ENCODE data around the gene CDH22. TPM values are rescaled to one million over a fixed set of nuclear protein-coding genes. Genes with fewer than 3 reads are reported as not detected.

The CDH22 gene
- total RNA-seq, 1 donor from 2014 or later = 0.09 TPM

GRCh38 chr20:46157076-46157592 is 151.2 kb downstream of the CDH22 start:
- Mint-ChIP-seq H3K27ac (ENCODE audit: unreplicated experiment) (no peak overlapping the region), H3K27me3 (ENCODE audit: low read depth) (peaks cover 26% of the 10 kb centered on the region)

GRCh38 chr20:46156065-46156464 is 152.2 kb downstream of the CDH22 start:
- no peaks in the 10 kb centered on the region for H3K9me3 Mint-ChIP-seq
- no peaks in the 10 kb centered on the region for H3K36me3 Mint-ChIP-seq (ENCODE audit: low read depth)
- H3K4me1 Mint-ChIP-seq = no peaks in the 10 kb centered on the region
- DNase-seq (ENCODE audit: low read depth, low spot score) = no peak
- no peak for TF ChIP-seq CTCF (conservative IDR thresholded peaks at IDR 0.05)
- no peak overlapping the region for H3K27ac Mint-ChIP-seq (ENCODE audit: unreplicated experiment)
- H3K27me3 Mint-ChIP-seq (ENCODE audit: low read depth) = peaks cover 21% of the 10 kb centered on the region
- H3K4me3 Mint-ChIP-seq = no peak overlapping the region

More at GRCh38 chr20:46157076-46157592, 151.2 kb downstream of the CDH22 start:
- Mint-ChIP-seq H3K4me3 (no peak overlapping the region), H3K4me1 (no peaks in the 10 kb centered on the region), H3K36me3 (ENCODE audit: low read depth) (no peaks in the 10 kb centered on the region), H3K9me3 (no peaks in the 10 kb centered on the region)
- no peak for DNase-seq (ENCODE audit: low read depth, low spot score)
- TF ChIP-seq CTCF (conservative IDR thresholded peaks at IDR 0.05) = no peak

GRCh38 chr20:46154796-46155195 is 153.5 kb downstream of the CDH22 start:
- TF ChIP-seq CTCF (conservative IDR thresholded peaks at IDR 0.05) = no peak
- H3K36me3 Mint-ChIP-seq (ENCODE audit: low read depth) = no peaks in the 10 kb centered on the region
- DNase-seq (ENCODE audit: low read depth, low spot score) = no peak
- peaks cover 17% of the 10 kb centered on the region for H3K27me3 Mint-ChIP-seq (ENCODE audit: low read depth)
- no peak overlapping the region for H3K4me3 Mint-ChIP-seq
- no peaks in the 10 kb centered on the region for H3K9me3 Mint-ChIP-seq
- no peaks in the 10 kb centered on the region for H3K4me1 Mint-ChIP-seq
- H3K27ac Mint-ChIP-seq (ENCODE audit: unreplicated experiment) = no peak overlapping the region

GRCh38 chr20:46154305-46154704 is 154.0 kb downstream of the CDH22 start:
- TF ChIP-seq CTCF (conservative IDR thresholded peaks at IDR 0.05) = no peak
- Mint-ChIP-seq H3K9me3 (no peaks in the 10 kb centered on the region), H3K27ac (ENCODE audit: unreplicated experiment) (no peak overlapping the region), H3K4me3 (no peak overlapping the region), H3K4me1 (no peaks in the 10 kb centered on the region), H3K36me3 (ENCODE audit: low read depth) (no peaks in the 10 kb centered on the region), H3K27me3 (ENCODE audit: low read depth) (peaks cover 13% of the 10 kb centered on the region)
- no peak for DNase-seq (ENCODE audit: low read depth, low spot score)

- no peak overlapping the region for H3K27ac Mint-ChIP-seq (ENCODE audit: unreplicated experiment)
- no peak for DNase-seq (ENCODE audit: low read depth, low spot score)
- peaks cover 3% of the 10 kb centered on the region for H3K27me3 Mint-ChIP-seq (ENCODE audit: low read depth)
- no peaks in the 10 kb centered on the region for H3K4me1 Mint-ChIP-seq
- TF ChIP-seq CTCF (conservative IDR thresholded peaks at IDR 0.05) = no peak
- no peak overlapping the region for H3K4me3 Mint-ChIP-seq
- H3K9me3 Mint-ChIP-seq = no peaks in the 10 kb centered on the region
- no peaks in the 10 kb centered on the region for H3K36me3 Mint-ChIP-seq (ENCODE audit: low read depth)
Measured at GRCh38 chr20:46152824-46153586, 155.3 kb downstream of the CDH22 start.

Data from neural crest cell (in vitro differentiated cells).